SKM-1 treated with dmso at 0.1 percent for 144 hours (cell line): Measurements from ENCODE around the gene NMNAT2.

ENCODE experiments used
- DNase-seq: peaks from one replicate; lab custom pipeline; 2025; ENCODE audit not compliant: unreplicated experiment; lab: John Stamatoyannopoulos, UW

Gene NMNAT2

GRCh38 chr1:183319606-183320005, 98.6 kb downstream of the NMNAT2 start:
- DNase-seq = no peak

DNA sequence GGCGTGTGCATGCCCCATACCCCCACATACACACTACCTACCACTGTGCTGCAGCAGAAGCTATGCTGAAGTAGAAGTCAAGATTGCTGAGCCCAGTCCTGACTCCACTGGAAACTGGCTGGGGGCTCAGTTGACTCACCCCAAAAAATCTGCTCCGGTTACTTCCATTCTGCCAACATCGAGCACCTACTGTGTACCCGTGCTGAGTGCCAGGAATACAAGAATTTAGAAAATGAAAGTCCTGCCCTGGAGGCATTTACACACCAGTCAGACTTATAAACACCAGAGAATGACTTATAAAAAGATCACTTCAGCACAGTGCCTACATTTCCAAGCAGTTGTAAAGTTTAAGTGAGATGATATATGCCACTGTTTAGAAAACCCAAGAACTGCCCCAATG, 99.1 kb downstream of the NMNAT2 start:
- DNase-seq = no peak

DNA sequence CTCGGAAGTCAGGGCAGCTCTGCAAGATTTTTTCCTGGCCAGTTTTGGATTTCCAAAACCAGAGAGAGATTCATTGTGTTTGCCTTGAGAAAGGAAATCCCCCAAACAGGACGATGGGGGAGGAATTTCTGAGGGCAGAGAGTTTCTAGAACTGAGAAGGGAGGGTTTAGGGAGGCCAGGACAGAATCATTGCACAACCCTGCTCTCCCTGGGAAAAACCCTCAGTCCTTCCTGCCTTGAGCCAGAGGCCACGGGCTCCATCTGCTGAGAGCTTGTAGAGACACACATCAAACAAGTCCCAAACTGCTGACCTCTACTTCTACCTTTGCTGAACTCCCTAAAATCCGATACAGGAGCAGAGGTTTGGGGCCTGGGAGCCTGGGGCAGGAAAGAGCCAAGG, 99.7 kb downstream of the NMNAT2 start:
- peak; percentile 52 for DNase-seq

DNA sequence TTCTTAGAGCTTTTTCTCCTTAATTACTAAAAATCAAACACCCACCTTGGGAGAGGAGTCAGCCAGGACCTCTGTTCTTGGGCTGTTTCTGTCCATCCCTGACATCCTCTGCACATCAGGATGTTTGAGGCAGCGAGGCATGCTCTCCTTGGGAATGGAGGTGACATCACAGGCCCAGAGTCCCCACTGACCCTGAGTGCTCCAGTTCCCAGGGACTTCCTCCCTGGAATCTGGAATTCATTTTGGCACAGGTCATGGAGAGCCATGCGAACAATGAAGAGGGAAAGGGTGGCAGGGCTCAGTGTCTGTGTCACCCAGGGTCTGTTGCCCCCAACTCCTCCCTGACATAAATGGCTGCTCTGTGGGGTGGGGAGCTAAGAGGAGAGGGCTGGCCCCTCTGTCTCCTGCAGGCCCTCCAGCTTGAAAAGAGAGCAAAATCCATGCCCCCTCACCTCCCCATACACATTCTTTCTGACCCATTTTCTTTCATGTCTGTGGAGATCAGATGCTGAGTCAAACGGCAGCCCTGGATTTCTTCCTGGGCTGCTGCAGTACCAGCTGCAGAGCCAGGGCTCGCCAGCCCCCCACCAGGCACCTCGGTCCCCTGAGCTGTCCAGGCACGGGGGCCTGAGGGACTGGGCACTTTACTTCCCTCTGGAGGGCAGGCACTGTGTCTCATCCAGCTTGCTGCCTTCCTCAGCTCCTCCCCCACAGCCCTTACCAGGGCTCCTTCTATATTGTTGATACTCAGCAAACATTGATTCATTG, 102.0 kb downstream of the NMNAT2 start:
- DNase-seq = no peak

GRCh38 chr1:183313063-183313462, 105.1 kb downstream of the NMNAT2 start:
- DNase-seq = no peak

DNA sequence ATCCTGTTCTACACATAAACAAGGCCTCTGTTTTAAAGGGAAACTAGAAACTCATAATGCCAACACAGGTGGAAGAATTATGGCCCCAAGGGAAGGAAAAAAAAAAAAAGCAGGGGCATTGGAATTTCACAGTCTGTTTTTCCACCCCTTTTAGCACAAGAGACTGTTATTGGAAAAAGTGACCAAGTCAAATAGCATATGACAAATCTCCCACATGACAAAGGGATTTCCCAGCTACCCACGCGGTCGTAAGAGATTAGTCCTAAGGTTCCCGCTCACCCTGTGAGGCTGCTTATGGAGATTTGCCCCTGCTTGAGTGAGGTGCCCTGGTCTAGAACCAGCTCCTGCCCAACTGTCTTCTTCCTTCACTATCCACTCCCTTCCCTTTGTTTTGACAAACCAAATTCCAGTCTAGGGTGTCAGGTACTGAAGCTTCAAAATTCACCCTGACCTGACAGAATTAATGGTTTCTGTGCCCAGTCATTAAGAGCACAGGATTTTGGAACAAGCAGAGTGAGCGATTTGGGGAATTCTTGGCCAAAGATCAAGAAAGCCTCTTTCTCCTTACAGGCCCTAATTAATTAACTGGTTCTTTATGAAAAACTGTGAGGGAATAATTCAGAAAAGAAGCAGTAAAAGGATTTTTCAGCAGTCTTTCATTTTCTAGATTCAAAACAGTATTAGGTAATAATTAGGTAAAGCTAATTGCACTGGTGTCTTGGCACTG, 107.3 kb downstream of the NMNAT2 start:
- DNase-seq = no peak

DNA sequence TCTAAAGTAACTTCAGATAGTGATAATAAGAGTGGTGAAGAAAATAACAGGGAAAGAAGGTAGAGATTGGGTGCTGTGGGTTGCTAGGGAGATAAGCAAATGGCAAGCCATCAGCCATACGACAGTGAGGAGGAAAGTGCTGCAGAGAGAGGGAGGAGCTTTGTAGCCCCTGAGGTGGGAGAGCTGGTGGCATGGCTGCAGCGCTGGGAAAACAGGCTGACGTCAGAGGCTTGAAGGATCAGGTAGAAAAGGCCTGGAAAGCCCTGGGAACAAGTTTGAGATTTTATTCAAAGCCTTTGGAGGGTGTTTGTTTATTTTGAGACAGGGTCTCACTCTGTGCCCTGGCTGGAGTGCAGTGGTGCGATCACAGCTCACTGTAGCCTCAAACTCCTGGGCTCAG, 109.5 kb downstream of the NMNAT2 start:
- no peak for DNase-seq

GRCh38 chr1:183306317-183307042, 111.7 kb downstream of the NMNAT2 start:
- peak; percentile 16 for DNase-seq

DNA sequence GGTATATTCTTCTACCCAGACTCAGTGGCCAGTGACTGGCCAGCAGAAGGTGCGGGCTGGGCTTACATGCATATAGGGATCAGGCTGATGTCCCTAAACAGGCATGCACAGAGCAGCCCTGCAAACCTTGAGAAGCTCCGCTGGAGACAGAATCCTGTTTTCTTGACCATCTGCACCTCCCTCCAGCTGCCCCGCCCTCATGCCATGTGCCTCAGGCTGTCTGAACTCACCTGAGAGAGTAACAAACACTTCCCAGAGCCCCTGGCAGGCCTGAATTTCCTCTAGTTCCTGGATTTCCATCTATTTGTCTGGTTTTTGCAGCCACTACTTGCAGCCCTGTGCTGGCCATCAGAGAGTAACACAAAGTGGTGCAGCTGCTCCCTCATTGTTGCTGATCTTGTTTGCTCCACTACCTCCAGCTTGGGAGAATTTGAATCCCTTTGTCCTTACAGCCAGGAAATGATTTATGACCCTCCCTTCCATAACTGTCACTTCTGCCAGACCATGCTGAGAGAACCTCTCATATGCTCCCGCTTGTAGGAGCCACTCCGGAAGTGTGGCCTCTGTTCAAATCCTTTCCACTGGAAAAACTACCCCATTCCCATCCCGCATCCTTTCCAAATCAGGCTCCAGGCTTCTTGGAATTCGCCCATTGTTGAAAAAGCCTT, 113.6 kb downstream of the NMNAT2 start:
- DNase-seq = no peak

GRCh38 chr1:183303901-183304300, 114.3 kb downstream of the NMNAT2 start:
- no peak for DNase-seq

DNA sequence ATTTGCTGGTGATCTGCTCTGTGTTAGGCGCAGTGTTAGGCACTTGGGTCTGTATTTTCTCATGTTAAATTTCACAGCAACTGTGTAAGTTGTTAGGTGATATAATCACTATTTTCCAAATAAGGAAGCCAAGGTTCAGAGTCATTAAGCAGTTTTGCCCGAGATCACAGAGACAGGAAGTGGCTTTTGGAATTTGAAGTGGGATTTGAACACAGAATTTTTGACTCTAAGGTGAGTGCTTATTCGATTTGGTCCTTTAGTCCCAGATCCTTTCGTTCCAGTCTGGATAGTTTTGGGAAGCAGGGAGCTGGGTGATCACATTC, 114.9 kb downstream of the NMNAT2 start:
- DNase-seq = no peak

DNA sequence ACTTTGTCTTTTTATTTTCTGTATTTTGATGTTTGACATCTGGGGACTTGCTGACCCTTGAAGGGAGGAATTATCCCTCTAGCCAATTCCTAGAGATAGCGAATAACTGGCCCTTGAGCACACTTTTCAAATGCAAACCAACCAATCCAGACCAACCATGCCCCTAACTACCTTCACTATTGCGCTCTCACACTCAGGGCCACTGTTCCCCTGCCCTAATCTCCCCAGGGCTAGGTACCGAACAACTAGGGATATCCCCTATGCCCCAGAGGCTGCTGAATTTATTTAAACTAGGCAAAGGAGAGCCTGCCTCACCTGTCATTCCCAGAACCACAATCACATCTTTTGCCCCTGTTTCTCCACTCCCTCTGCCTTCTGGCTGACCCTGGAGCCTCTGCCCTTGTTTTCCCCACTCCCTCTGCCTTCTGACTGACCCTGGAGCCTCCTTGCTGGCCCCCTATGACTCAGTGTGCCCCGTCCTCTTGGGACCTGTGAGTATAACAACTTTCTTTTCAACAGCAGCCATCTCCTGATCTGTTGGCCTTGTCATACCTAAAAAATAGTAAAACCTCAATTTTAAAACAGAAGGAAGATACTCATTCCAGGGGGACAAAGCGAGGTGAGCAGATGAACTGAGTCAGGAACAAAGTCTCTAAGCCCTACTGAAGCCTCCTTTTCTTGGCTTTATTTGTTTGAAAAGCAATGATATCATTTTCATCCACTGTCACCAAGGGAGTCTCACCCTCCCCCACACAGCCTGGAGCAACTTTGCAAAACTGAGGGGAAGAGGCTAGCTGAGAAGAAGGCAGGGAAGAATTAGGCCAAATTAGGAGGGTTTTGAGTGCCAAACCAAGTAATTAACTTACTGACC, 115.5 kb downstream of the NMNAT2 start:
- no peak for DNase-seq

DNA sequence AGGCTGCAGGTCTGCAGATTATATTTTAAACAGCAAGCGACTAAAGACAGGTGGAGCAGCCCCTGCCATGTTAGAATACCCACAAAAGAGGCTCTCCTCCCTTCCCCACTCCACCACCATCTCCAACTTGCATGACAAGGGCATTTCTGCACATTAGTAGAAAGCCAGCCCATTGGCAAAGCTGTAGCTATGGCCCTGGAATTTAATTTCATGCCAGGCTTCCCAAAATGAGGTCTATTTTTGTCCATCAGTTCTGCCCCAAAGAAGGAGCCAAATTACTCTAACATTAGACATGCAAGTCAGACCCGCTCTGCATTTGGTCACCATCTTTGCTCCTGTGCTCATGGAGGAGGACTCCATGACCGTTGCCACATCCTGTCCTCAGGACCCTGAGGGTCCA, 116.9 kb downstream of the NMNAT2 start:
- DNase-seq = no peak

- no peak for DNase-seq
These were observed 117.4 kb downstream of the NMNAT2 start for GRCh38 chr1:183300828-183301227.

GRCh38 chr1:183300395-183300794, 117.8 kb downstream of the NMNAT2 start:
- no peak for DNase-seq

DNA sequence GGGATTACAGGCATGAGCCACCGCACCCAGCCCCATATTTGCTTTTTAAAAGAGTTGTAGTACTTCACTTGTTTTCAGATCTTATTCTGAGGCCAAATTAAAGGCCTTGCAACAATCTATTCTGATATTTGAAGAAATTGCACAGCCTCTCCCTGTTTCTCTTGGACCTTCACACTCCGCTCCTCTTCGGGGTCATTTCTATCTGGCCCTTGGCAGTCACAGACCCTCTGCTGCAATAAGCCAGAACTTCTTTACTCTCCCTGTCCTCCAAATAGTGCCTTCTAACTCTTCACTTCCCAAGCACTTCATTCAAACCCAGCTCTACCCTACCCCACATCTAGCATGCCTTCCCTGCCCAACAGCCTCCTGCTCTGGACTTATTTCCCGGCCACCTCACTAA, 121.4 kb downstream of the NMNAT2 start:
- no peak for DNase-seq

DNA sequence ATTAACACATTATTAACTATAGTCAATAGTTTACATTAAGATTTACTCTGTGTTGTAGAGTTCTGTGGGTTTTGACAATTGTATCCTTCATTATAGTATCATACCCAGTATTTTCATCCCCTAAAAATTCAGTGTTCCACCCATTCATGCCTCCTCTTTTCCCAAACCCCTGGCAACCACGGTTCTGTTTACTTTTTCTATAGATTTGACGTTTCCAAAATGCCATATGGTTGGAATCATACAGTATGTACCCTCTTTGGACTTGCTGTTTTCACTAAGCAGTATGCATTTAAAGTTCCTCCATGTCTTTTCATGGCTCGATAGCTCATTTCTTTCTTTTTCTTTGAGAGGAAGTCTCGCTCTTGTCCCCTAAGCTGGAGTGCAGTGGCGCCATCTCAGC, 122.7 kb downstream of the NMNAT2 start:
- no peak for DNase-seq

- no peak for DNase-seq
These were observed 124.3 kb downstream of the NMNAT2 start for GRCh38 chr1:183293876-183294275.

DNA sequence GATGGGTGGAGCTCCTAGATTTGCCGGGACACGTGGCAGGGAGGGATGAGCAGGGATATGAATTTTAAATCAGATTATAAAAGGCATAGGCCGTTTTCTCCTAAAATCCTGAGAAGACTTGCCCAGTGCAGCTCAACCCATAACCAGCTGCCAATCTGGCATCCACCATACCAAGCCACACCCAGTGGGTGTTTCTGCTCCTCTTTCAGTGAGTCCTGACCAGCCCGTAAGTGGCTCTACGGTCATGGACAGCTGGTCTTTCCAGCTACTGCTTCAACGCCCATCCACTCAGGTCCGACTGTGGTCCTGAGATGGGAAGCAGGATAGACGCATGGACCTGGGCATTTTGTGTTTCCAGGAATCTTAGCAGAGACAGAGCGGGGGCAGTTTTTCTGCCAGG, 124.9 kb downstream of the NMNAT2 start:
- no peak for DNase-seq

DNA sequence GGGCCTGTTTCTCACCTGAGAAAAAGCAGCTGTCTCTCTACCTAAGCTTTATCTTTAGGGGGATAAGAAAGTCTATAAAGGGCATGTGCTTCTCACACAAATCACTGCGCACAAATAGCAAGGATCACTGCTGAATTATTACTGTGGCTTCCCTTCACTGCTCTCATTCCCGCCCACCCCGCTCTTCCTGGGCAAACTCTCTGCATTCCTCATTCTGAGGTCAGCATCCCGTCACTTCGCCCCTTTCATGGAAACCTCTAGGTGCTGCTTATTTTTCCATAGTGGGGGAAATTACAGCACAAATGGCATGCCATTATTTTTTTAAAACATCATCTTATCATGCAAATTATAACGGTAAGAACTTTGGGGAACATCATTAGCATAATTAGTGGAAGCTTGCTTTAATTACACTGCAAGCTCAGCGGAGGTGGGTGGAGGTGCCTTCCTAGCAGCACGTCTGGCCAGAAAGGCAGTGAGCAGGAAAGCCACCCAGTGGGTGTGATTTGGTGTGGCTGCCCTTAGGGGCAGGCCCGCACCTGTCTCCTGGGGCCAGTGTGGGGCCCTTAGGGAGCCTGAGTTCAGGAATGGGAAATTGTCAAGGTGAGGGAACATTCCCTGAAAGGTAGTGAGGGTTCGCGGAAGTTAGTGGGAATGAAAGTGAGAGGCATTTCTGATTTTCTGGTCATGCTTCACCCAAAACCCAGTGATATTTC, 126.2 kb downstream of the NMNAT2 start:
- no peak for DNase-seq
